GM10266 (cell line): ENCODE data around the gene CYP3A7.

Experiments
- DNase-seq: peaks from one replicate; pipeline ENCODE4 v3.0.0; 2012; ENCODE audit errors: extremely low spot score
- TF ChIP-seq, protein P1 (sequence below): IDR thresholded peaks from 2 replicates; pipeline ENCODE4 v1.5.1; 2012; ENCODE audit warnings: mild to moderate bottlenecking, low read depth; ENCODE audit not compliant: control insufficient read depth, insufficient read depth; ENCODE audit errors: missing control alignments

Gene CYP3A7

DNA sequence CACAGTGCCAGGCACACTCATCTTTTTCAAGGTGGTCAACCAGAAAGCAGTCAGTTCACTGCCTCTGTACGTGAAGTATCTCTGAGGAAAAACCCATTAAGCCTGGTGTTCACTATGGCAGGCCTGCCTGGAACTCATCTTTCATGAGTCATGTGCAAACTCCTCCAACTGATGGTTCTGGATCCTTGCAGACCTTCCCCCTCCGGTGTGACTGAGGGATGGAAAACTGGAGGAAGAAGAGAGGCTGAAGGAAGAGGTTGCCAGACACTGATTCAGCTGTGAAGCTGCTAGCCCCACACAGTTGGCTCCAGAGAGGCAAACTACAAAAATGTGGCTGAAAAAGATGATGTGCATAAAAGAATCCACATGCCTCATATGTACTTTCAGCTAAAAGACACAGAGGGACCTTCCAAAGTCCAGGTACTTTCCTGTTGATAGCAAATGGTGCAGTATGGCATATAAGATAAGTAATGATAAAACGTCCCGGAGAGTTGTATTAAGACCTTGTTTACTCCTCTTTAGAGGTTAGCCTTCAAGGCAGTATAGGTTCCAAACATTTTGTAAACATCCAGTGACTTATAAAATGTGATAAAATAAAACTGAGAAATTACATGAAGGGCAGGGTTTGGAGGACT is 57.9 kb downstream of the CYP3A7 start:
- DNase-seq: no peak
- TF ChIP-seq, protein P1, sequence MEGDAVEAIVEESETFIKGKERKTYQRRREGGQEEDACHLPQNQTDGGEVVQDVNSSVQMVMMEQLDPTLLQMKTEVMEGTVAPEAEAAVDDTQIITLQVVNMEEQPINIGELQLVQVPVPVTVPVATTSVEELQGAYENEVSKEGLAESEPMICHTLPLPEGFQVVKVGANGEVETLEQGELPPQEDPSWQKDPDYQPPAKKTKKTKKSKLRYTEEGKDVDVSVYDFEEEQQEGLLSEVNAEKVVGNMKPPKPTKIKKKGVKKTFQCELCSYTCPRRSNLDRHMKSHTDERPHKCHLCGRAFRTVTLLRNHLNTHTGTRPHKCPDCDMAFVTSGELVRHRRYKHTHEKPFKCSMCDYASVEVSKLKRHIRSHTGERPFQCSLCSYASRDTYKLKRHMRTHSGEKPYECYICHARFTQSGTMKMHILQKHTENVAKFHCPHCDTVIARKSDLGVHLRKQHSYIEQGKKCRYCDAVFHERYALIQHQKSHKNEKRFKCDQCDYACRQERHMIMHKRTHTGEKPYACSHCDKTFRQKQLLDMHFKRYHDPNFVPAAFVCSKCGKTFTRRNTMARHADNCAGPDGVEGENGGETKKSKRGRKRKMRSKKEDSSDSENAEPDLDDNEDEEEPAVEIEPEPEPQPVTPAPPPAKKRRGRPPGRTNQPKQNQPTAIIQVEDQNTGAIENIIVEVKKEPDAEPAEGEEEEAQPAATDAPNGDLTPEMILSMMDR: no peak

DNA sequence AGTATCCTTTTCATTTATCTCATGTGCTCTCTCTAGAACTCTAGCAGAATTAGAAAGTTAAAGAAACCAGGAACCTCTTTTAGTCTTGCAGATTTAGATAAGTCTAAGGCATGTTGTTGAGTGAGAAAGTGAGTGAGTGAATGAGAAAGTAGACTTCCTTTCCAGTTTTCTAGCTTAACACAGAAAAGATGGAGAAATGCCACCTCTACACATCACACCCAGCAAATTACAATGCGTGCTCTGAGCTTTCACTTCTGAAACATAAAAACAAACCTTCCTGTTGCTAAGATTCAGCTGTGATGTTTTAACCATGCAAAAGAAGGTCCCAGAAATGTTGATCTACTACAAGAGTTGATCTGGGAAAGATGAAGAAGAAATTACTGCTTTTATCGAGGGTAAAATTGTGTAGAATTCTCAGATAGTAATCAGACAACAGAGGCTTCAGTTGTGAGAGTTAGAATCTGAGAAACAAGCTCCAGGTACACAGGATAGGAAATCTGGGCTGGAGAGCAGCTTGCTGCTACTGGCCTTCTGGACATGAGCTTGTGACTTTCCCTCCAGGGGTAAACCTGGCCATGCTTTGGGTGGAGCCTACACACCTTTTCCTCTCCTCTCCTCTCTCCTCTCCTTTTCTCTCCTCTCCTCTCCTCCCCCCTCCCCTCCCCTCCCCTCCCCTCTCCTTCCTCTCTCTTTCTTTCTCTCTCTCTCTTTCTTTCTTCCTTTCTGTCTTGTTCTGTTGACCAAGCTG is 59.8 kb downstream of the CYP3A7 start:
- TF ChIP-seq, protein P1: no peak
- no peak for DNase-seq

DNA sequence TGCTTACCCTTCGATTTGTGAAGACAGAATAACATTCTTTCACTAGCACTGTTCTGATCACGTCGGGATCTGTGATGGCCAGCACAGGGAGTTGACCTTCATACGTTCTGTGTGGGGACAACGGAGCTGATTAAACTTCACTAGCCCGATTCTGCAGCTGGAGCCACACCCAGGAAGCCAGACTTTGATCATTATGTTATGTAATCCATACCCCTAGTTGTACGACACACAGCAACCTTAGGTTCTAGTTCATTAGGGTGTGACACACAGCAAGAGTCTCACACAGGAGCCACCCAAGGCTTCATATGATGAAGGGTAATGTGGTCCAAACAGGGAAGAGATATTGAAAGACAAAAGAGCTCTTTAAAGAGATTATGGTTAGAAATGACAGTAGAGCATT is 62.4 kb downstream of the CYP3A7 start:
- TF ChIP-seq, protein P1: no peak
- no peak for DNase-seq

DNA sequence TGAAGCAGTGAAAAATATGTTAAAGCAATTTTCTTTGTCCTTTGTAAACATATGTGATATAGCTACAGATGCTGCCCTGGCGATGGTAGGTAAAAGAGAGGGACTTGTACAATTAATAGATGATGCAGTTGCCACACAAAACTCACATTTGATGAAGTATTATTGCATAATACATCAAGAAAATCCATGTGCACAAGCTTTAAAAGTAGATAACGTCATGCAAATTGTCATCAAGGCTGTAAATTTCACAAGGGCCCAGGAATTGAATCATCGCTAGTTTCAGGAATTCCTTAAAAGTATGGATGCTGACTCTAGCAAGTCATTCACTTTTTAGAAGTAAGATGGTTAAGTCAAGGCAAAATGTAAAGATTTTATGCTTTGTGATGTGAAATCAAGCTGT is 65.2 kb downstream of the CYP3A7 start:
- DNase-seq: no peak
- TF ChIP-seq, protein P1: no peak

DNA sequence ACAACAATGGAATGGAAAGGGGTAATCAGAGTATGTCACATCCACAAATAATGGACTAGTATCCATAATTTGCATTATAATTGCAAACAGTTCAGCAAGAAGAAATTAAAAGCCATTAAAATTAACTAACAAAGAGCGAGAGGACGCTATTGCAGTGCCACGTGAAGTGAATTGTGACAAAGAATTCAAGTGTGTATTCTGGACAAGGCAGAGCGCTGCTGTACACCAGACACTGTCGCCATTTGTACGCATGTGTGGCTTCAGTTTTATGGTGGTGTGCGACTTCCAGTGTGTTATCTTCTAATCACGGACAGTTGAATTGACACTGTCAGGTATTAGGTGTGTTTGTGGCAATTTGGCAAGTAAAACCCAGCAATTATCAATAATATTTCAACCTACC is 66.5 kb downstream of the CYP3A7 start:
- no peak for DNase-seq
- TF ChIP-seq, protein P1: no peak

DNA sequence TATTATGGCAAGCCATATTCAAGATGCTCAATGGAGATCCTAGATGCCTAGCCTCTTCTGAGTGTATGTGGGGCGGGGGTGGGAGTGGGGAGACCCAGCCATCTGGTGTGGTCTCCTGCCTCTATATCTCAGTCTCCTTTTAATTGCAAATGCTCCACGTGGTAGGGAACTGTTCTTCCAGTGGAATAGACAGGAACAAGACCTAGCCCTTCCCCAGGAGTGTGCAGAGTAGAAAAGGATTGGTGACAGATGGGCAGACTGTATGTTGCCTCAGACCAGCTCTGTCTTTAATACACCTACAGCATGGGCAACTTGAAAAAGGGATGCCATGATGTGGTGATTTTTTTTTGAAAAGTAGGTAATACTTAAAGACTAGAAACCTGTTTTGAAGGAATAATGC is 67.8 kb downstream of the CYP3A7 start:
- no peak for DNase-seq
- TF ChIP-seq, protein P1: no peak

DNA sequence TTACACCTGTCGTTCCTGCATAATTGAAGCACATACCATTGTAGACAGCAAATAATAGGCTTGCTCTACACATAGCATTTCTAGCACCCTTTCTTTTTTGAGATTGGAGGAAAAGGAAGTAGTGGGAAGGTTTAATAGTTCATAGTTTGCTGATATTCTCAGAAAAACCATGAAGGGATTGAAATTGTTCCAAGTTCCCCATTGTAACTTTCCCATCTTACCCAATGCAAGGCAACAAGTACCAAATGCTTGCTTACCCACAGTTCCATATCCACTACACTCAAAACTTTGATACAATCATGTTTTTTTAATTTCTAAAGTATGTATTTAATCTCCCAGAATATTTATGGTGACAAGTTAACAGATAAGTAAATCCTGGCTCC is 69.0 kb downstream of the CYP3A7 start:
- DNase-seq: no peak
- TF ChIP-seq, protein P1: no peak
